GM19239 (cell line): Measurements from ENCODE around the gene CLEC10A.
"Not testable (repeated sequence)": the region's sequence is repeated elsewhere in the genome, so short reads cannot be mapped to it uniquely, and the experiment has no call there.

Source experiments
- DNase-seq: peaks from one replicate; pipeline ENCODE4 v3.0.0; 2011; ENCODE audit warnings: low spot score; ENCODE audit not compliant: insufficient read length
- FAIRE-seq: peaks from 2 replicates; lab custom pipeline; 2011; peaks lifted over from hg19 to GRCh38; lab: Jason Lieb, UNC

Gene CLEC10A, protein sequence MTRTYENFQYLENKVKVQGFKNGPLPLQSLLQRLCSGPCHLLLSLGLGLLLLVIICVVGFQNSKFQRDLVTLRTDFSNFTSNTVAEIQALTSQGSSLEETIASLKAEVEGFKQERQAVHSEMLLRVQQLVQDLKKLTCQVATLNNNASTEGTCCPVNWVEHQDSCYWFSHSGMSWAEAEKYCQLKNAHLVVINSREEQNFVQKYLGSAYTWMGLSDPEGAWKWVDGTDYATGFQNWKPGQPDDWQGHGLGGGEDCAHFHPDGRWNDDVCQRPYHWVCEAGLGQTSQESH

GRCh38 chr17:7079581-7080455 lies at the start of gene CLEC10A:
Gene CLEC10A, minus strand, starts transcription at chr17:7080251. Its CDS starts 1,439 bp downstream, at chr17:7078812.
- DNase-seq (no peak), FAIRE-seq (no peak)

- FAIRE-seq (no peak), DNase-seq (no peak)
Measured at GRCh38 chr17:7129311-7129710, 49.3 kb upstream of the CLEC10A start.

- DNase-seq (no peak), FAIRE-seq (no peak)
Measured at GRCh38 chr17:7128160-7128559, 48.1 kb upstream of the CLEC10A start.

- not testable (repeated sequence) for DNase-seq, FAIRE-seq
Measured at GRCh38 chr17:7127501-7127900, 47.5 kb upstream of the CLEC10A start.

DNA sequence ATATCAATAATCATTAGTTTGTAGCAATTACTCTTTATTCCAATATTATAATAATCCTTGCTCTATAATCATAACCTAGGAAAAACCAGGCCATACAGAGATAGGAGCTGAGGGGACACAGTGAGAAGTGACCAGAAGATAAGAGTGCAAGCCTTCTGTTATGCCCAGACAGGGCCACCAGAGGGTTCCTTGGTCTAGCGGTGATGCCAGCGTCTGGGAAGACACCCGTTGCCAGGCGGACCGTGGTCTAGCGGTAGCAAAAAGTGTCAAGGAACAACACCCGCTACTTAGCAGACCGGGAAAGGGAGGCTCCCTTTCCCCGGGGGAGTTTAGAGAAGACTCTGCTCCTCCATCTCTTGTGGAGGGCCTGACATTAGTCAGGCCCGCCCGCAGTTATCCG lies 46.3 kb upstream of the CLEC10A start:
- not testable (repeated sequence) for DNase-seq, FAIRE-seq

GRCh38 chr17:7124923-7125322 lies 44.9 kb upstream of the CLEC10A start:
- no peak for DNase-seq
- no peak for FAIRE-seq

DNA sequence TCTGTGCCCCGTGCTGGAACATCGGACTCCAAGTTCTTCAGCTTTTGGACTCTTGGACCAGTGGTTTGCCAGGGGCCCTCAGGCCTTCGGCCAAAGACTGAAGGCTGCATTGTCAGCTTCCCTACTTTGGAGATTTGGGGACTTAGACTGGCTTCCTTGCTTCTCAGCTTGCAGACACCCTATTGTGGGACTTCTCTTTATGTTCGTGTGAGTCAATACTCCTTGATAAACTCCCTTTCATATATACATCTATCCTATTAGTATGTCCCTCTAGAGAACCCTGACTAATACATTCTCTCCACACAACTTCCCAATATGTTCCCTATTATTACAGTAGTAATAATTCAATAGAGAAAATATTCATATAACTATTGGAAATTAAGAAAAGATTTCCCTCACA lies 43.8 kb upstream of the CLEC10A start:
- DNase-seq, result no peak
- FAIRE-seq, result no peak

DNA sequence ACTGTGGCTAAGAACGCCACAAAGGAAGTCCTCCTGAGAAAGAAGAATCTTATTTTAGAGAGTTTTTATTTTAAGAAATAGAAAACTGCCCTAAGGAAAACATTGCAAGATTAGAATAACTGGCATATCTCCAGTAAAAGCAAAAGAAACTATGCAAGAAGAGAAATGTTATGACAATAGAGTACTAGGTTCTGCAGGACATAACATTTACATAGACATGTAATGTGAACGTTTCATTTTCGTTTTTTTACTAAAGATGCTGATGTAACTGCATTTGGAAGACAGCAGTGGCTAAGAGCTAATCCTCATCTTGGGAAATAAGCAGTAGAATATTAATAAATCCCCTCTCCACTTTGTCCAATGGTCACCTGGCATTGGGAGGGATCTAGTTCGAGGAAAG lies 42.3 kb upstream of the CLEC10A start:
- FAIRE-seq (no peak), DNase-seq (no peak)

- not testable (repeated sequence) for FAIRE-seq, DNase-seq
Measured at GRCh38 chr17:7120635-7121034, 40.6 kb upstream of the CLEC10A start.

DNA sequence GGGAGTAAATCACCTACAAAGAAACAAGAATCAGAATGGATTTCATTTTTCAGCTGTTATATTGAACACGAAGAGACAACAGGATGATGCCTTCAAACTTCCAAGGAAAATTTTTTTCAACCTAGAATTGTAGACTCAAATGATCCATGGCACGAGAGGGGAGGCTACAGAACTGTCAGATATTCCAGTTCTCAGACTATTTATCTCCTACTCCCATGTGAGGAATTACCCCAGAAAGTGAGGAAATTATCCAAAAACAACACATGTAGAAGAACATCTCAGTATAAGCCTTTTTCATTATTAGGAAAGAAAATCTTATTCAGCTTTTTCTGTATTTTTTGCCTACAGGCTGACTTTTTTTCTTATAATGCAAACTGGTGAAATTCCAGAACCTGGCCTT lies 40.1 kb upstream of the CLEC10A start:
- no peak for FAIRE-seq
- no peak for DNase-seq

GRCh38 chr17:7119314-7119713 lies 39.3 kb upstream of the CLEC10A start:
- DNase-seq (no peak), FAIRE-seq (no peak)

GRCh38 chr17:7114875-7115614 lies 35.0 kb upstream of the CLEC10A start:
- FAIRE-seq, result no peak
- DNase-seq, result no peak

GRCh38 chr17:7114241-7114874 lies 34.3 kb upstream of the CLEC10A start, which contains the start of gene ASGR2:
Gene ASGR2, minus strand, starts transcription at chr17:7114822. Its CDS starts 582 bp downstream, at chr17:7114240.
- FAIRE-seq, result no peak
- no peak for DNase-seq

DNA sequence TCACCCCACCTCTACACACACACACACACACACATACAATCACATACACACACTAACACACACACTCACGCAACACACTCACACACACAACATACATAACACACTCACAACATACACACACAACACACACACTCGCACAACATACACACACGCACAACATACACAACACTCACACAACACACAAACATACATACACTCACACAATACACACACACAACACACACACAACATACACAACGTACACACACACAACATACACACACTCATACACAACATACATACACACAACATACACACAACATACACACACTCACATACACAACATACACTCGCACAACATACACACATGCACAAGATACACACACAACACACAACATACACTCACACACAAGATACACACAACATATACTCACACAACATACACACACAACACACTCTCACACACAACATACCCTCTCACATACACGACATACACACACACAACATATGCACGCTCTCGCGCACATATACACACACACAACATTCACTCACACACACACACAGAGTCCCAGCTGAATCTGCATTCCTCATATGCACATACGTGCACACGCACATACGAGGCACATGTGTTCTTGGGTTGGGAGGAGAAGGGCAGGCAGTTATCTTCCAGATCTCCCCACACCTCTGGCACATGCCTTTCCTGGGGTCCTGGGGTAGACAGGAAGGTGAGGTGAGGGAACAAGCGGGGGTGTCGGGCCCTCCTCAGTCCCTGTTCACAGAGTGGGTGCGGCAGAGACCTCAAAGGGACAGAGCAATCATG lies 33.4 kb upstream of the CLEC10A start:
- DNase-seq, result no peak
- FAIRE-seq, result no peak

- DNase-seq (no peak), FAIRE-seq (no peak)
Measured at GRCh38 chr17:7112510-7113108, 32.6 kb upstream of the CLEC10A start.

DNA sequence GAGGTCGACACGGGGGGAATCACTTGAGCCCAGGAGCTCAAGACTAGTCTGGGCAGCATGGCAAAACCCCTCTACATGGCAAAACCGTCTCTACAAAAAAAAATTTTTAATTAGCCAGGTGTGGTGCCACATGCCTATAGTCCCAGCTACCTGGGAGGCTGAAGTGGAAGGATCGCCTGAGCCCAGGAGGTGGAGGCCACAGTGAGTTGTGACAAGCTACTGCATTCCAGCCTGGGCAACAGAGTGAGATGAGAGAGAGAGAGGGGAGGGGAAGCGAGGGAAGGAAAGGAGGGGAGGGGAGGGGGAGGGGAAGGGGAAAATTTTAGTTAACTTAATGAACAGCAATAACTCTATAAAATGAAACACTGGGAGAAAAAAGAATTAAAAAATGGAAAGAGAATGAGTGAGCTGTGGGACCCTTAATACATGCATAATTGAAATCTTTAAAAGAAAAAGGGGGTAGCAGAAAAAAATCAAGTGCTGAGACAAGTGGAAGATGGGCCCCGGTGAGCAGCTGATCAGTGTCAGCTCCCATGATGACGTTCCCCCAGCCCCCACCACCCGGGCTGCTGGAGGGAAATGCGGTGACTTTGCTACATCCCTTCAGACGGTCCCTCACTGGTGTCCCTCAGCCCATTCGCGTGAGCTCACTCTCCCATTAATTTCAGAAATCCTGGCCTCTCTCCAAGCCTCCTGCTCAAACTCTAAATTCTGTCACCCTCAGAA lies 31.9 kb upstream of the CLEC10A start:
- no peak for FAIRE-seq
- no peak for DNase-seq

GRCh38 chr17:7110617-7111306 lies 30.7 kb upstream of the CLEC10A start:
- DNase-seq, result no peak
- no peak for FAIRE-seq
